Spleen (tissue), 11 donors: ENCODE results near the gene EXOSC1. TPM values are rescaled to one million over a fixed set of nuclear protein-coding genes. Genes with fewer than 3 reads are reported as not detected.
A peak's percentile ranks its signal among the peaks of the same experiment; 100 is the strongest.

Experiments
- DNase-seq: peaks from one replicate; pipeline ENCODE4 v3.0.0-alpha.2; 2020
- H3K27ac ChIP-seq, 8 donors: fragments of 200-600 bp; sonication (generic) in 7 of 8; 1 replicate in 4 of 8; 2 replicates in 4 of 8; pipeline versions ENCODE4 v1.5.0 to v1.8.0; 2016 to 2021; ENCODE audit warnings: inconsistent platforms in 4 of 8, mild to moderate bottlenecking in 4 of 8, moderate library complexity in 1 of 8
- H3K27me3 ChIP-seq, 7 donors: fragments of 200-600 bp; sonication (generic) in 6 of 7; replicated peaks in 1 of 7; 1 replicate in 4 of 7; 2 replicates in 3 of 7; pipeline versions ENCODE4 v1.5.0 to v1.8.0; 2016 to 2021; ENCODE audit warnings: inconsistent platforms in 3 of 7, mild to moderate bottlenecking in 1 of 7
- H3K36me3 ChIP-seq, 6 donors: fragments of 200-600 bp; sonication (generic) in 5 of 6; 1 replicate in 4 of 6; 2 replicates in 2 of 6; pipeline versions ENCODE4 v1.5.0 to v1.8.0; 2016 to 2021; ENCODE audit warnings: inconsistent platforms in 2 of 6
- H3K4me1 ChIP-seq, 6 donors: fragments of 200-600 bp; sonication (generic) in 5 of 6; 1 replicate in 3 of 6; 2 replicates in 3 of 6; pipeline versions ENCODE4 v1.5.0 to v1.8.0; 2016 to 2021; ENCODE audit warnings: inconsistent platforms in 3 of 6
- H3K4me3 ChIP-seq, 8 donors: fragments of 200-600 bp; sonication (generic) in 7 of 8; 1 replicate in 4 of 8; 2 replicates in 4 of 8; pipeline versions ENCODE4 v1.5.0 to v1.8.0; 2016 to 2021; ENCODE audit warnings: inconsistent platforms in 4 of 8, mild to moderate bottlenecking in 4 of 8, moderate library complexity in 2 of 8
- H3K9me3 ChIP-seq, 8 donors: fragments of 200-600 bp; sonication (generic) in 7 of 8; 1 replicate in 4 of 8; 2 replicates in 4 of 8; pipeline versions ENCODE4 v1.5.0 to v1.8.0; 2016 to 2021; ENCODE audit warnings: inconsistent platforms in 4 of 8
- POLR2A ChIP-seq, 3 donors: fragments of 450-650 bp; IDR thresholded peaks; one replicate each; pipeline ENCODE4 v1.5.1; 2017; ENCODE audit warnings: antibody characterized with exemption in 3 of 3, mild to moderate bottlenecking in 1 of 3
- POLR2AphosphoS5 ChIP-seq, 3 donors: sonication (generic); formaldehyde crosslinking; IDR thresholded peaks; one replicate each; pipeline ENCODE4 v1.5.1; 2017; ENCODE audit warnings: antibody characterized with exemption in 3 of 3
- WGBS, 5 donors: extraction: QIAGEN DNeasy Blood & Tissue Kit in 3 of 5; methylation state at CpG; one replicate each; pipeline versions ENCODE4 v1.1.5 to v1.1.7; 2013 to 2018; 5-methylcytosine and 5-hydroxymethylcytosine counted together
- intact Hi-C: fragments of 100-400 bp; cut with DNase I; formaldehyde crosslinking; loops from one replicate; pipeline ENCODE4 v1.15.0; 2023; ENCODE audit warnings: low total_unique reads
- polyA plus RNA-seq, 3 donors: library from polyadenylated mRNA; stranded (reverse); fragments of 200-250 nt; gene quantifications; one replicate each; pipeline ENCODE4 v1.2.1, GENCODE V29; 2013
- total RNA-seq, 7 donors: library from RNA; depleted of rRNA in 3 of 7; stranded (reverse); fragments of >200 nt in 3 of 7; fragmentation: NEBNext Ultra II Directional in 4 of 7; extraction: Animal tissue kit (Norgen Biotek cat#: 25700) in 4 of 7; gene quantifications; one replicate each; pipeline versions ENCODE4 v1.1.0 to v1.2.1, GENCODE V29; 2016 to 2021
- TF ChIP-seq, protein P1 (sequence below), 11 experiments: fragments of 200-600 bp in 7 of 11; fragments of 450-650 bp in 4 of 11; sonication (generic) in 4 of 11; IDR thresholded peaks in 8 of 11; conservative IDR thresholded peaks in 3 of 11; 1 replicate in 7 of 11; 2 replicates in 4 of 11; pipeline versions ENCODE4 v1.4.0 to v1.8.0; 2016 to 2021; ENCODE audit warnings: antibody characterized with exemption in 11 of 11, inconsistent platforms in 4 of 11, mild to moderate bottlenecking in 1 of 11
- donor health status: healthy with polysubstance abuse.
- donor health status: DM: no; HTN: no; CAD: no; lungs with moderate emphysema.
- donor health status: DM: no; HTN: no; CAD: no.
- donor health status: Bipolar disorder and iron deficiency.
- donor health status: healthy.
- donor health status: DM: no; HTN: no; CAD: no.
- donor health status: DM: yes; HTN: yes; CAD: no.

The EXOSC1 gene
- total and polyA plus RNA-seq, 10 donors = 28.7 to 50.5 (median 37.2) TPM

DNA sequence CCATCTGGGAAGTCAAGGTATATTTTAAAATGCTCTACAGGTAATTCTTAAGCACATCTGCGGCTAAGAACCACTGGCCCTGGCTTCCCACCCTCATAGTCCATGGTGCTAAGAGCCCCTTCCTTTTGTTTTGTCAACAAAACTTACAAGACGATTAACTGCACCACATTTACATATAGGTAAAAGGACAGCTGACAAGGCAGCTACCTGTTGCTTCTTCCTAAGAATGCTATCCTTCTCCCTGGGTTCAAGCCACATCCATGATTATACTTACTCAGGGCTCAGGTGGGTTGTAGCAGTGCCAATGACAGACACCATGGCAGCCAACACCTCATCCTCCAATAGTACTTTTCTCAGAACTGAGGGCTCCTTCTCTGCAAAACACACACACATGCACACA lies 16.5 kb upstream of the EXOSC1 start:
- Histone ChIP-seq H3K4me1 (peaks cover 0 to 15% (median 6%) of the 10 kb centered on the region in 6 donors), H3K27me3 (no peaks in the 10 kb centered on the region), H3K27ac (no peak overlapping the region), H3K36me3 (peaks cover 5 to 100% (median 93%) of the 10 kb centered on the region in 6 donors), H3K9me3 (no peaks in the 10 kb centered on the region), H3K4me3 (no peak overlapping the region)
- no peak for DNase-seq
- TF ChIP-seq POLR2AphosphoS5 (IDR thresholded peaks at IDR 0.05) = no peak
- intact Hi-C loops = loop anchor here (5.0 kb wide), 1 partner anchor 90 kb away; no protein-coding TSS in a partner anchor
- WGBS, 5 donors = 88 to 98% (median 94%) methylated on average over 2 of the region's 2 CpGs

DNA sequence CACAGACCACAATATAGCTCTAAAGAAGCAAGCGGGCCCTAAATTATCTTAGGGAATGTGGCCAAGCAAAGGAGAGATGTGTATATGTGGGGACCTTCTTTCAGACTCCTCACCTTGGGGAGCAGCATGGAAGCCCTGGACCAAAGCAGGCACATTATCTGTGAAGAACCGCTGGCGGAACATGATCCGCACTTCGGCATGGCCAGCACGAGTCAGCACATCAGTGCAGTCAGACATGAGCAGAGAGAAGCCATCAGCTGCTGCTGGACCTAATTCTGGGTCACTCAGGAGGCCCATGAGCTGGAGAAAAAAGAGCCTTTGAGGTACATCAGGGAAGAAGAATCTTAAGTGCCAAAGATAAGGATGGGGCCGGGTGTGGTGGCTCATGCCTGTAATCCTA lies 14.1 kb upstream of the EXOSC1 start:
- Histone ChIP-seq H3K36me3 (peaks cover 5 to 100% (median 89%) of the 10 kb centered on the region in 6 donors), H3K27ac (no peak overlapping the region), H3K4me3 (no peak overlapping the region), H3K27me3 (no peaks in the 10 kb centered on the region), H3K4me1 (peaks cover 0 to 15% (median 6%) of the 10 kb centered on the region in 6 donors), H3K9me3 (no peaks in the 10 kb centered on the region)
- peak in 1 of 3 donors; percentile 20 for TF ChIP-seq POLR2AphosphoS5 (IDR thresholded peaks at IDR 0.05)
- TF ChIP-seq, protein P1, sequence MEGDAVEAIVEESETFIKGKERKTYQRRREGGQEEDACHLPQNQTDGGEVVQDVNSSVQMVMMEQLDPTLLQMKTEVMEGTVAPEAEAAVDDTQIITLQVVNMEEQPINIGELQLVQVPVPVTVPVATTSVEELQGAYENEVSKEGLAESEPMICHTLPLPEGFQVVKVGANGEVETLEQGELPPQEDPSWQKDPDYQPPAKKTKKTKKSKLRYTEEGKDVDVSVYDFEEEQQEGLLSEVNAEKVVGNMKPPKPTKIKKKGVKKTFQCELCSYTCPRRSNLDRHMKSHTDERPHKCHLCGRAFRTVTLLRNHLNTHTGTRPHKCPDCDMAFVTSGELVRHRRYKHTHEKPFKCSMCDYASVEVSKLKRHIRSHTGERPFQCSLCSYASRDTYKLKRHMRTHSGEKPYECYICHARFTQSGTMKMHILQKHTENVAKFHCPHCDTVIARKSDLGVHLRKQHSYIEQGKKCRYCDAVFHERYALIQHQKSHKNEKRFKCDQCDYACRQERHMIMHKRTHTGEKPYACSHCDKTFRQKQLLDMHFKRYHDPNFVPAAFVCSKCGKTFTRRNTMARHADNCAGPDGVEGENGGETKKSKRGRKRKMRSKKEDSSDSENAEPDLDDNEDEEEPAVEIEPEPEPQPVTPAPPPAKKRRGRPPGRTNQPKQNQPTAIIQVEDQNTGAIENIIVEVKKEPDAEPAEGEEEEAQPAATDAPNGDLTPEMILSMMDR (IDR thresholded peaks at IDR 0.05 in 8 of 11, conservative IDR thresholded peaks at IDR 0.05 in 3 of 11) = no peak
- TF ChIP-seq POLR2A (IDR thresholded peaks at IDR 0.05) = no peak
- 78 to 95% (median 81%) methylated on average over 7 of the region's 7 CpGs for WGBS, 5 donors
- intact Hi-C loops = loop anchor here (5.0 kb wide), 1 partner anchor 92 kb away; no protein-coding TSS in a partner anchor
- DNase-seq = no peak

GRCh38 chr10:97459111-97459510 lies 13.3 kb upstream of the EXOSC1 start:
- intact Hi-C loops = no loop called here
- TF ChIP-seq, protein P1 (IDR thresholded peaks at IDR 0.05 in 8 of 11, conservative IDR thresholded peaks at IDR 0.05 in 3 of 11) = no peak
- TF ChIP-seq POLR2AphosphoS5 (IDR thresholded peaks at IDR 0.05) = peak; percentile 7 to 41 (median 41)
- Histone ChIP-seq H3K27ac (no peak overlapping the region), H3K27me3 (no peaks in the 10 kb centered on the region), H3K4me1 (peaks cover 0 to 8% (median 3%) of the 10 kb centered on the region in 6 donors), H3K9me3 (no peaks in the 10 kb centered on the region), H3K36me3 (peaks cover 5 to 100% (median 89%) of the 10 kb centered on the region in 6 donors), H3K4me3 (no peak overlapping the region)
- DNase-seq = no peak
- 93 to 97% (median 95%) methylated on average over 7 of the region's 7 CpGs for WGBS, 5 donors

GRCh38 chr10:97456686-97457065 lies 10.9 kb upstream of the EXOSC1 start:
- Histone ChIP-seq H3K27me3 (no peaks in the 10 kb centered on the region), H3K4me3 (no peak overlapping the region), H3K27ac (no peak overlapping the region), H3K36me3 (peaks cover 0 to 100% (median 82%) of the 10 kb centered on the region in 6 donors), H3K9me3 (no peaks in the 10 kb centered on the region), H3K4me1 (no peaks in the 10 kb centered on the region)
- no peak for DNase-seq
- intact Hi-C loops = no loop called here
- WGBS, 5 donors = 70 to 86% (median 78%) methylated on average over 3 of the region's 3 CpGs
- TF ChIP-seq POLR2AphosphoS5 (IDR thresholded peaks at IDR 0.05) = no peak
- TF ChIP-seq, protein P1 (IDR thresholded peaks at IDR 0.05 in 8 of 11, conservative IDR thresholded peaks at IDR 0.05 in 3 of 11) = no peak
- TF ChIP-seq POLR2A (IDR thresholded peaks at IDR 0.05) = no peak
